ENCODE results near the gene COP1.

The COP1 gene

DNA sequence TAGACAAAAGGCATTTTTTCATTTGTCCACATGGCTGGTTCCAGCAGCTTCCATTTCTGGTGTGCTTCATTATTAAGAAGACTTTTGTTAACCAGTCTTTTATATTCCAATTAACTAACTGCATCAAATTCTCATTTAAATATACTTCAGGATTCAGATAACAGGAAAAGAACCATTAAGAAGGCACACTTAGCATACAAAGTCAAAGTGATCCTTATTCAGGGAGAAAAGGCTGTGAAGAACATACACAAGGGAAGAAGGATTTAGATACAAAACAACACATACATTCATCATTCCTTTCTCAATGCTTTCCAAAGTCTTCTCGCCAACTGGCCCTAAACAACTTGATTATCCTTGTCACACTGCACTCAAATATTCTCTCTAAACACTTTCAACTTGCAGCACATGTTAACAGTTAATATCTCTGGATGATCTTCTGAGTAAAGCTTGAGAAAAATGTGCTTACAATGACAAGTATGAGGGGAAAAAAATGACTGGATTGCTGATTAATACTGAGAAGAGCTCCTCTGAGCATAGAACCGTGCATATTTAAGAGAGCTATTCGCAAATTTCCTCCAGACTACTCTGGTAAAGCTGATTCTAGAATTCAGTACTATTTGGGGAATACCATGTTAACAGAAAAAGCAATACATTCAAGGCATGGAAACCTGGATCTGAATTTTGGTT, 238.5 kb downstream of the COP1 start:
- TF ChIP-seq, protein P1, sequence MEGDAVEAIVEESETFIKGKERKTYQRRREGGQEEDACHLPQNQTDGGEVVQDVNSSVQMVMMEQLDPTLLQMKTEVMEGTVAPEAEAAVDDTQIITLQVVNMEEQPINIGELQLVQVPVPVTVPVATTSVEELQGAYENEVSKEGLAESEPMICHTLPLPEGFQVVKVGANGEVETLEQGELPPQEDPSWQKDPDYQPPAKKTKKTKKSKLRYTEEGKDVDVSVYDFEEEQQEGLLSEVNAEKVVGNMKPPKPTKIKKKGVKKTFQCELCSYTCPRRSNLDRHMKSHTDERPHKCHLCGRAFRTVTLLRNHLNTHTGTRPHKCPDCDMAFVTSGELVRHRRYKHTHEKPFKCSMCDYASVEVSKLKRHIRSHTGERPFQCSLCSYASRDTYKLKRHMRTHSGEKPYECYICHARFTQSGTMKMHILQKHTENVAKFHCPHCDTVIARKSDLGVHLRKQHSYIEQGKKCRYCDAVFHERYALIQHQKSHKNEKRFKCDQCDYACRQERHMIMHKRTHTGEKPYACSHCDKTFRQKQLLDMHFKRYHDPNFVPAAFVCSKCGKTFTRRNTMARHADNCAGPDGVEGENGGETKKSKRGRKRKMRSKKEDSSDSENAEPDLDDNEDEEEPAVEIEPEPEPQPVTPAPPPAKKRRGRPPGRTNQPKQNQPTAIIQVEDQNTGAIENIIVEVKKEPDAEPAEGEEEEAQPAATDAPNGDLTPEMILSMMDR (conservative IDR thresholded peaks at IDR 0.05; ENCODE audit: low read depth, low read length): no peak

DNA sequence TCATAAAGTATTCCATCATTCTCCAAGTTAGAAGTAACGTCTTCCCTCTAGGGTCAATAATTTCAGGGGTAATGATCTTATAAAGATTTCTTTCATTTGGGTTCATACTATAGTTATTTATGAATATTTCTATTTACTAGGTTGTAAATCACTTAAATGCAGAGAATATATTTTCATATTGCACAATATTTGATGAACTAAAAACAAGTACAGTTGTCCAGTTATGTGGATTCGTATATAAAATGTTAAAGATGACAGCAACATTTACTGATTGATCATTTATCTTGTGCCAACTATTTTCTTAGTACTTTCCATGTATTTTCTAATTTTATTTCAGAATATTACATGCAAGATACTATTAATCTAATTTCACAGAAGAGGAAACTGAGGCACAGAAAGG, 243.3 kb downstream of the COP1 start:
- Histone ChIP-seq H3K4me1 (ENCODE audit: low read depth, poor library complexity, severe bottlenecking) (no peaks in the 10 kb centered on the region), H3K4me2 (no peak overlapping the region), H3K4me3 (IDR thresholded peaks at IDR 0.05; ENCODE audit: insufficient read depth, low read depth, low read length) (no peak overlapping the region), H2AFZ (ENCODE audit: low read depth) (no peak overlapping the region), H3K27ac (no peak overlapping the region), H4K20me1 (ENCODE audit: insufficient read depth) (no peaks in the 10 kb centered on the region), H3K9ac (no peak overlapping the region), H3K79me2 (ENCODE audit: insufficient read depth, low read depth) (no peaks in the 10 kb centered on the region), H3K27me3 (ENCODE audit: insufficient read depth, low read depth) (no peaks in the 10 kb centered on the region), H3K36me3 (ENCODE audit: insufficient read depth) (no peaks in the 10 kb centered on the region)
- TF ChIP-seq, protein P1 (conservative IDR thresholded peaks at IDR 0.05; ENCODE audit: low read depth, low read length): no peak

More for the DNA sequence above, 238.5 kb downstream of the COP1 start:
- Histone ChIP-seq H3K27me3 (ENCODE audit: insufficient read depth, low read depth) (no peaks in the 10 kb centered on the region), H3K4me1 (ENCODE audit: low read depth, poor library complexity, severe bottlenecking) (no peaks in the 10 kb centered on the region), H3K9ac (no peak overlapping the region), H4K20me1 (ENCODE audit: insufficient read depth) (no peaks in the 10 kb centered on the region), H2AFZ (ENCODE audit: low read depth) (no peak overlapping the region), H3K4me2 (no peak overlapping the region), H3K36me3 (ENCODE audit: insufficient read depth) (no peaks in the 10 kb centered on the region), H3K79me2 (ENCODE audit: insufficient read depth, low read depth) (no peaks in the 10 kb centered on the region), H3K4me3 (IDR thresholded peaks at IDR 0.05; ENCODE audit: insufficient read depth, low read depth, low read length) (no peak overlapping the region), H3K27ac (no peak overlapping the region)

DNA sequence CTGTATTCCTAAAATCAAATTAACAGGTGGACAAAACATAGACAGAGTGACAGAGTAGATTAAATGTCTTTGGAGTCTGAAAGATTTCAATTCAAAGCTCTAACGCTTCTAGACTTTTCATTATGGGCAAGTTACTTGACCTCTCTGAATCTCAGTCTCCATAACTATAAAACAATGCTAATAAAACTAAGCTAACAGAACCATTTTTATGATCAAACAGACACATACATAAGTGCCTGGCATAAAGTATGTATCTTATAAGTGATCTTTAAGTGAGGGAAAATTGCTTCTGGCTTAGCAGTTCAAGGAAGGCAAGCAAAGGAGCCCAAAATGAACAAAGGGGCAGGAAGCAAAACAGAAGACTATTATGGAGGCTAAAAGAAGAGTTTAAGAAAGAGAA, 246.9 kb downstream of the COP1 start:
- no peaks in the 10 kb centered on the region for H3K27me3 ChIP-seq (ENCODE audit: insufficient read depth, low read depth)
- no peaks in the 10 kb centered on the region for H3K36me3 ChIP-seq (ENCODE audit: insufficient read depth)
- H3K9ac ChIP-seq: no peak overlapping the region
- no peak overlapping the region for H2AFZ ChIP-seq (ENCODE audit: low read depth)
- no peak overlapping the region for H3K27ac ChIP-seq
- no peak overlapping the region for H3K4me3 ChIP-seq (IDR thresholded peaks at IDR 0.05; ENCODE audit: insufficient read depth, low read depth, low read length)
- no peaks in the 10 kb centered on the region for H3K4me1 ChIP-seq (ENCODE audit: low read depth, poor library complexity, severe bottlenecking)
- TF ChIP-seq, protein P1 (conservative IDR thresholded peaks at IDR 0.05; ENCODE audit: low read depth, low read length): no peak
- H3K79me2 ChIP-seq (ENCODE audit: insufficient read depth, low read depth): no peaks in the 10 kb centered on the region
- no peaks in the 10 kb centered on the region for H4K20me1 ChIP-seq (ENCODE audit: insufficient read depth)
- H3K4me2 ChIP-seq: no peak overlapping the region

DNA sequence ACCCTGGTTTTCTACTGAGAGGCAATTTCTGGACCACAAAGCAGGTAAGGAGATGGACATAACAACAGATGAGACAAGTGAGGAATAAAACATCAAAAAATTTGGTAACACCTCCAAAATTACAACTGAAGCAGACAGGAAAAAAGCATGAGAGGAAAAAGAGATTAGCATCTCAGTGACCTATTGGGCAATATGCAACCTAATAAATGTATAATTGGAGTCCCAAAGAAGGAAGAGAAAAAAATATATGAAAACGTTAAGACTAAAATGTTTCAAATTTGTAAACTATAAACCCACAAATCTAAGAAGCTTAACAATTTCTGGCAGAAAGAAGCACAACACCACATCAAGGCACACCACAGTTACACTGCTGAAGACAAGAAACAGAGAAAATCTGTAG, 255.5 kb downstream of the COP1 start:
- Histone ChIP-seq H3K36me3 (ENCODE audit: insufficient read depth) (no peaks in the 10 kb centered on the region), H4K20me1 (ENCODE audit: insufficient read depth) (no peaks in the 10 kb centered on the region), H3K9ac (no peak overlapping the region), H2AFZ (ENCODE audit: low read depth) (no peak overlapping the region), H3K4me1 (ENCODE audit: low read depth, poor library complexity, severe bottlenecking) (no peaks in the 10 kb centered on the region), H3K27me3 (ENCODE audit: insufficient read depth, low read depth) (no peaks in the 10 kb centered on the region), H3K4me2 (no peak overlapping the region), H3K27ac (no peak overlapping the region), H3K79me2 (ENCODE audit: insufficient read depth, low read depth) (no peaks in the 10 kb centered on the region), H3K4me3 (IDR thresholded peaks at IDR 0.05; ENCODE audit: insufficient read depth, low read depth, low read length) (no peak overlapping the region)
- TF ChIP-seq, protein P1 (conservative IDR thresholded peaks at IDR 0.05; ENCODE audit: low read depth, low read length): no peak

All from KMS-11 (cell line).